H9 (cell line): ENCODE measurements around the gene KRTAP10-9. TPM values are rescaled to one million over a fixed set of nuclear protein-coding genes. Genes with fewer than 3 reads are reported as not detected.
"Not testable (repeated sequence)": the region's sequence is repeated elsewhere in the genome, so short reads cannot be mapped to it uniquely, and the experiment has no call there.

Experiments used
- DNase-seq: peaks from one replicate; pipeline ENCODE4 v3.0.0-alpha.2; 2017
- H2AFZ ChIP-seq: one replicate; pipeline ENCODE4 v1.6.1; 2013; ENCODE audit warnings: mild to moderate bottlenecking, low read length, control low read depth, moderate library complexity
- H2AK5ac ChIP-seq: 2 replicates; pipeline ENCODE4 v1.6.1; 2013; ENCODE audit warnings: low read length, control low read depth, mixed read lengths; ENCODE audit not compliant: insufficient read length
- H2BK120ac ChIP-seq: one replicate; pipeline ENCODE4 v1.6.1; 2013; ENCODE audit warnings: low read depth, mild to moderate bottlenecking, low read length, control low read depth, inconsistent platforms; ENCODE audit not compliant: poor library complexity, severe bottlenecking
- H2BK12ac ChIP-seq: 2 replicates; pipeline ENCODE4 v1.6.1; 2013; ENCODE audit warnings: low read length, control low read depth, mixed read lengths, low read depth; ENCODE audit not compliant: insufficient read length
- H2BK15ac ChIP-seq: 2 replicates; pipeline ENCODE4 v1.6.1; 2013; ENCODE audit warnings: low read depth, low read length, control low read depth
- H2BK20ac ChIP-seq: one replicate; pipeline ENCODE4 v1.6.1; 2013; ENCODE audit warnings: low read depth, mild to moderate bottlenecking, low read length, control low read depth, inconsistent platforms; ENCODE audit not compliant: poor library complexity, severe bottlenecking
- H2BK5ac ChIP-seq: 2 replicates; pipeline ENCODE4 v1.6.1; 2013; ENCODE audit warnings: low read length, control low read depth, mixed read lengths; ENCODE audit not compliant: insufficient read length
- H3K14ac ChIP-seq: 2 replicates; pipeline ENCODE4 v1.6.1; 2013; ENCODE audit warnings: low read length, control low read depth; ENCODE audit not compliant: insufficient read depth
- H3K18ac ChIP-seq: 2 replicates; pipeline ENCODE4 v1.6.1; 2013; ENCODE audit warnings: low read depth, mild to moderate bottlenecking, mixed read lengths, low read length, control low read depth; ENCODE audit not compliant: insufficient read length
- H3K23ac ChIP-seq: 2 replicates; pipeline ENCODE4 v1.6.1; 2013; ENCODE audit warnings: low read length, control low read depth, mixed read lengths, low read depth; ENCODE audit not compliant: insufficient read length
- H3K23me2 ChIP-seq: 2 replicates; pipeline ENCODE4 v1.6.1; 2013; ENCODE audit warnings: low read depth, mild to moderate bottlenecking, mixed read lengths, low read length, control low read depth; ENCODE audit not compliant: insufficient read length, poor library complexity, severe bottlenecking
- H3K27ac ChIP-seq: 2 replicates; pipeline ENCODE4 v1.5.1; 2013; ENCODE audit warnings: low read length, control low read depth, mixed read lengths, low read depth; ENCODE audit not compliant: insufficient read length
- H3K27me3 ChIP-seq: 2 replicates; pipeline ENCODE4 v1.6.1; 2013; ENCODE audit warnings: low read length, control low read depth, inconsistent platforms; ENCODE audit not compliant: insufficient read depth
- H3K4ac ChIP-seq: 2 replicates; pipeline ENCODE4 v1.6.1; 2013; ENCODE audit warnings: low read depth, mild to moderate bottlenecking, control low read depth, inconsistent platforms, low read length, moderate library complexity
- H3K4me1 ChIP-seq: 2 replicates; pipeline ENCODE4 v1.6.1; 2013; ENCODE audit warnings: low read length, control low read depth, inconsistent platforms; ENCODE audit not compliant: insufficient read depth
- H3K4me2 ChIP-seq: 2 replicates; pipeline ENCODE4 v1.6.1; 2013; ENCODE audit warnings: low read length, control low read depth, mixed read lengths; ENCODE audit not compliant: insufficient read length, insufficient read depth
- H3K56ac ChIP-seq: 2 replicates; pipeline ENCODE4 v1.6.1; 2013; ENCODE audit warnings: low read depth, mild to moderate bottlenecking, mixed read lengths, low read length, control low read depth; ENCODE audit not compliant: insufficient read length
- H3K79me1 ChIP-seq: 2 replicates; pipeline ENCODE4 v1.6.1; 2013; ENCODE audit warnings: low read depth, mild to moderate bottlenecking, moderate library complexity, low read length, control low read depth, inconsistent platforms; ENCODE audit not compliant: insufficient read depth, poor library complexity, severe bottlenecking
- H3K79me2 ChIP-seq: 2 replicates; pipeline ENCODE4 v1.6.1; 2013; ENCODE audit warnings: low read length, control low read depth, inconsistent platforms; ENCODE audit not compliant: insufficient read depth
- H3K9ac ChIP-seq: 2 replicates; pipeline ENCODE4 v1.6.1; 2013; ENCODE audit warnings: low read length, control low read depth, mixed read lengths; ENCODE audit not compliant: insufficient read length; ENCODE audit errors: extremely low read depth
- H3K9me3 ChIP-seq: one replicate; pipeline ENCODE4 v1.6.1; 2013; ENCODE audit warnings: low read depth, low read length, inconsistent platforms; ENCODE audit not compliant: control insufficient read depth
- H3T11ph ChIP-seq: one replicate; pipeline ENCODE4 v1.6.1; 2013; ENCODE audit warnings: mild to moderate bottlenecking, low read length, control low read depth, inconsistent platforms
- H4K20me1 ChIP-seq: one replicate; pipeline ENCODE4 v1.6.1; 2013; ENCODE audit not compliant: control insufficient read depth, insufficient read length, insufficient read depth
- H4K5ac ChIP-seq: 2 replicates; pipeline ENCODE4 v1.6.1; 2013; ENCODE audit warnings: low read depth, mild to moderate bottlenecking, mixed read lengths, low read length, control low read depth; ENCODE audit not compliant: insufficient read length
- H4K8ac ChIP-seq: replicated peaks from 2 replicates; pipeline ENCODE4 v1.6.1; 2013; ENCODE audit warnings: low read length, control low read depth, mixed read lengths, low read depth; ENCODE audit not compliant: insufficient read length
- H4K91ac ChIP-seq: 2 replicates; pipeline ENCODE4 v1.6.1; 2013; ENCODE audit warnings: low read depth, mild to moderate bottlenecking, moderate library complexity, mixed read lengths, low read length, control low read depth; ENCODE audit not compliant: insufficient read length
- H3K27ac Mint-ChIP-seq, 3 experiments: 2 replicates in 2 of 3; 3 replicates in 1 of 3; pipeline ENCODE4 v1.8.0; 2020 to 2021; ENCODE audit warnings: mixed read lengths in 3 of 3, mild to moderate bottlenecking in 1 of 3, moderate library complexity in 1 of 3
- H3K27me3 Mint-ChIP-seq: 2 replicates; pipeline ENCODE4 v1.8.0; 2021; ENCODE audit warnings: low read depth, mild to moderate bottlenecking, moderate library complexity, mixed read lengths
- H3K36me3 Mint-ChIP-seq, 3 experiments: 2 replicates in 2 of 3; 3 replicates in 1 of 3; pipeline ENCODE4 v1.8.0; 2020 to 2021; ENCODE audit warnings: low read depth in 3 of 3, mixed read lengths in 3 of 3; ENCODE audit not compliant: insufficient read depth in 1 of 3
- H3K4me1 Mint-ChIP-seq, 2 experiments: 2 replicates each; pipeline ENCODE4 v1.8.0; 2020; ENCODE audit warnings: mixed read lengths in 2 of 2
- H3K4me3 Mint-ChIP-seq, 2 experiments: 2 replicates in 1 of 2; 3 replicates in 1 of 2; pipeline ENCODE4 v1.8.0; 2020 to 2021; ENCODE audit warnings: mild to moderate bottlenecking in 2 of 2, mixed read lengths in 2 of 2, moderate library complexity in 1 of 2
- H3K9me3 Mint-ChIP-seq, 2 experiments: 2 replicates in 1 of 2; 3 replicates in 1 of 2; pipeline ENCODE4 v1.8.0; 2020; ENCODE audit warnings: mild to moderate bottlenecking in 2 of 2, mixed read lengths in 2 of 2, moderate library complexity in 1 of 2
- CTCF ChIP-seq: fragments of 200-600 bp; sonication (generic); conservative IDR thresholded peaks from 3 replicates; pipeline ENCODE4 v1.8.0; 2021; ENCODE audit warnings: antibody characterized with exemption, mild to moderate bottlenecking
- WGBS: extraction: QIAGEN DNeasy Blood & Tissue Kit; methylation state at CpG from one replicate; pipeline ENCODE4 v1.1.7; 2013; ENCODE audit warnings: missing lambda C conversion rate, low lambda C conversion rate, mixed read lengths; ENCODE audit not compliant: insufficient read length; ENCODE audit errors: extremely low coverage; 5-methylcytosine and 5-hydroxymethylcytosine counted together
- total RNA-seq: library from RNA; stranded (reverse); gene quantifications from 2 replicates; pipeline ENCODE4 v1.2.1, GENCODE V29; 2021

KRTAP10-9 gene
- total RNA-seq, 1 experiment from 2014 or later: not detected

- Histone ChIP-seq H2BK12ac (no peak overlapping the region), H2BK5ac (no peak overlapping the region), H3K4me1 (no peaks in the 10 kb centered on the region; the same call in 1 of the 2 replicates), H3K4ac (no peak overlapping the region), H3K27me3 (no peaks in the 10 kb centered on the region), H2AFZ (no peak overlapping the region), H4K5ac (no peak overlapping the region), H3T11ph (no peak overlapping the region), H3K56ac (no peak overlapping the region), H2AK5ac (no peak overlapping the region), H3K27ac (no peak overlapping the region), H3K18ac (no peak overlapping the region), H4K20me1 (no peaks in the 10 kb centered on the region), H3K23ac (no peak overlapping the region), H2BK120ac (no peak overlapping the region), H2BK20ac (no peak overlapping the region), H2BK15ac (no peak overlapping the region), H3K14ac (0 out of 2 replicates have a peak overlapping the region, but pooled peaks have one; percentile 33), H3K23me2 (no peaks in the 10 kb centered on the region), H3K4me2 (no peak overlapping the region), H3K9me3 (no peaks in the 10 kb centered on the region), H3K79me2 (no peaks in the 10 kb centered on the region), H3K9ac (no peak overlapping the region), H4K8ac (no peak overlapping the region), H4K91ac (no peak overlapping the region), H3K79me1 (no peaks in the 10 kb centered on the region)
- H3K4me3 Mint-ChIP-seq: no peak overlapping the region
- DNase-seq: no peak
- peaks cover 0 to 3% of the 10 kb centered on the region in 2 experiments; a peak in 2 of 5 replicates for H3K9me3 Mint-ChIP-seq
- peaks cover 7% of the 10 kb centered on the region for H3K27me3 Mint-ChIP-seq
- peaks cover 27 to 32% of the 10 kb centered on the region in 2 experiments for H3K4me1 Mint-ChIP-seq
- no peaks in the 10 kb centered on the region for H3K36me3 Mint-ChIP-seq
- no peak for TF ChIP-seq CTCF
- no CpG with 5 or more reads among the region's 10 CpGs for WGBS
- no peak overlapping the region; a peak in 1 of 7 replicates for H3K27ac Mint-ChIP-seq
These were observed 36.6 kb upstream of the KRTAP10-9 start for GRCh38 chr21:44590311-44590721.

GRCh38 chr21:44590897-44591800 is 35.7 kb upstream of the KRTAP10-9 start:
- H3K4me3 Mint-ChIP-seq, H3K23ac ChIP-seq, H3K36me3 Mint-ChIP-seq, H2AFZ ChIP-seq, H3K14ac ChIP-seq, H3K23me2 ChIP-seq, H2BK15ac ChIP-seq, H3K4ac ChIP-seq, H4K5ac ChIP-seq, H3K4me1 ChIP-seq, H3K4me2 ChIP-seq, H3K9ac ChIP-seq, H3K9me3 ChIP-seq, H2BK5ac ChIP-seq, H3K27me3 Mint-ChIP-seq, H2BK12ac ChIP-seq, H2BK20ac ChIP-seq, H2AK5ac ChIP-seq, H3K27ac Mint-ChIP-seq, H2BK120ac ChIP-seq, H3K79me1 ChIP-seq, H3K79me2 ChIP-seq, H3K27ac ChIP-seq, H4K91ac ChIP-seq, H4K20me1 ChIP-seq, H3T11ph ChIP-seq, H3K9me3 Mint-ChIP-seq, H3K18ac ChIP-seq, H3K56ac ChIP-seq, H4K8ac ChIP-seq, H3K27me3 ChIP-seq: not testable (repeated sequence)
- peak; percentile 20 for DNase-seq
- no CpG with 5 or more reads among the region's 19 CpGs for WGBS
- H3K4me1 Mint-ChIP-seq: peaks cover 27 to 28% of the 10 kb centered on the region in 2 experiments
